ENCODE results near the gene STXBP6.
A peak's percentile ranks its signal among the peaks of the same experiment; 100 is the strongest.

Gene STXBP6

DNA sequence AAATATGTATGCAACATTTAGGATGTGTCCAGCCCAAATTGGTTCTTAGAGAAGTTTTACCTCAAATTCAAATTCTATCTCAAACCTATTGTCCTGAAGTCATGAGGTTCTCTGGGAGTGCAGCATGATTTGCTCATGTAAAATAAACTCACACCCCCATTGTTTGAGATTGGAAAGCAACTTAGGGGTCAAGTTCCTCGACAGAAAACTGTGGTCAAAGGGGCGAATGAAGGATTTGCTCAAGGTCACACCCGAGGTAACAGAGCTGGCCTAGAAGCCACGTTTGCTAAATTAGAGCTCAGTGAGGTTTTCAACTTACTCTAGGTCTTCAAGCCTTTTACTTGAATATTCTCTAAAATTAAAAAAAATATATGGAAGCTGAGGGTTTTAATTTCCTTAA is 218.3 kb downstream of the STXBP6 start:
- DNase-seq (ENCODE audit: low read depth): no peak

DNA sequence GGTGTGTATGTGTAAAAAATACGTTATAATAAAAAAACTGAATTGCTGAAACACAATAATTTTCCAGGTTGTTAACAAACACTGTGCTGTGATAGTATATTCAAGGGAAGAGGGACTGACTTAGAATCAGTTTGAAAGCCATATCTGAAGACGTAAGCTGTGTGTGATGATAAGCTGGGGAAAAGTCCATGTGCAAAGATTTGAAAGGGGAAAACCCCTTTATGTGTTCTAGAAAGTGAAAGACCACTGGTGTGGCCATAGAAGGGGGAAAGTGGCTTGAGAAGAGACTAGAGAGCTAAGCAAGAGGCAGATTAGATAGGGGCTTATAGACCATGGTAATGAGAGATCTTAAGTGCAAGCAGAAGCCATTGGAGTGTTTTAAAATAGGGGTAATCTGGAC is 220.1 kb downstream of the STXBP6 start:
- no peak for DNase-seq (ENCODE audit: low read depth)

GRCh38 chr14:24828486-24828885 is 221.5 kb downstream of the STXBP6 start:
- no peak for DNase-seq (ENCODE audit: low read depth)

DNA sequence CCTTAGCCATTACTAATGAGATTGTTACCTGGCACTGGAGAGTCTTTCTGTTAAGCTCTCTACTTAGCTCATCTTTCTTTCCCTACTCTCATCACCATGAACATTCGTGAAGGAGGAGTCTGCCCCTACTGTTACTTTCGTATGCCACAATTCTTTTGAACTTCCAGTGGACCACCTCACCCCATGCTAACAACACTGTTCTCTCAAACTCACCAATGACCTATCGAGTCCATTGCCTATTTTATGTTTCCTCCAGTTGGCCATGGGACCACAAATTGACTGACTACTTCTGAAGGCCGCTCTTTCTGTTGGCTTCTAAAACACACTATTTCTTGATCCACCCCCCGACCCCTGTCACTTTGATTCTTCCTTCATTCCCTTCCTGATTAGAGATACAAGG is 223.6 kb downstream of the STXBP6 start:
- DNase-seq (ENCODE audit: low read depth): no peak

DNA sequence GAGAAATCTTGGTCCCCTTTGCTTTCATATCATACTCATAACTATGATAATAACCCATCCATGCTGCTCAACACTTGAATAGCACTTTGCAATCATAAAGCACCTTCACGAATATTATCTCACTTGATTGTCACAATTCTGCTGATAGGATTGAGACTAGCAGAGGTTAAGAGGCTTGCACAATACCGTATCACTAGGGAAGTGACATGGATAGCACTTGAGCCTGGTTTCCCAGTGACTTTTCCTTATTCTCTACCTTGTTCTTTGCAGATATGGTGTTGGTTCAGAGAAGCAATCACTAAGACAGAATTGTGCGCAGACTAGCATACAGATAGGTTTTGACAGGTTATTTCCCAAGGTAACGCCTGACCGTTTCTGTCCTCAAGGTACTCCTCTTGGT is 229.3 kb downstream of the STXBP6 start:
- DNase-seq (ENCODE audit: low read depth): no peak

DNA sequence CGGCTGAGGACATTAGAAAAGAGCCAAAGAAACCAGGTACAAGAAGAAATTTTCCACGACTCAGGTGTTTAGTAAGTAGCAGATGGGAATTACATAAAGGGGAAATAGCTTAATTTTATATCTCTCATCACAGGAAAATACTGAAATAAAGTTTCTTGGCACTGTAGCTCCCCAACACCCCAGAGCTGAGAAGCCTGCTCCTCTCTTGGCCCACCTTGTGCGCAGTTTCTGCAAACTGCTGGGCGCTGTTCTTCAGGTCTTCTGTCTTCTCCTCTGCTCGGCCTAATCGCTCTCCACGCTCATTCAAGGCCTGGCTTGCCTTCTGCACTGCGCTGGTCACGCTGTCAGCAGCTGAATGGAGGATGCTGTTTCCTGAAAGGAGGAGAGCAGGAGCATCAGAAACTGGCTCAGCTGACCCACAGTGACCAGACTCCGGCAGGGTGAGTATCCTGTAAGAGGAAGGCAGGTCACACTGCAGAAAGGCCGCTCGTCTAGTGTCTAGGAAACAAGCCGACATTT is 231.1 kb downstream of the STXBP6 start:
- DNase-seq (ENCODE audit: low read depth): no peak

DNA sequence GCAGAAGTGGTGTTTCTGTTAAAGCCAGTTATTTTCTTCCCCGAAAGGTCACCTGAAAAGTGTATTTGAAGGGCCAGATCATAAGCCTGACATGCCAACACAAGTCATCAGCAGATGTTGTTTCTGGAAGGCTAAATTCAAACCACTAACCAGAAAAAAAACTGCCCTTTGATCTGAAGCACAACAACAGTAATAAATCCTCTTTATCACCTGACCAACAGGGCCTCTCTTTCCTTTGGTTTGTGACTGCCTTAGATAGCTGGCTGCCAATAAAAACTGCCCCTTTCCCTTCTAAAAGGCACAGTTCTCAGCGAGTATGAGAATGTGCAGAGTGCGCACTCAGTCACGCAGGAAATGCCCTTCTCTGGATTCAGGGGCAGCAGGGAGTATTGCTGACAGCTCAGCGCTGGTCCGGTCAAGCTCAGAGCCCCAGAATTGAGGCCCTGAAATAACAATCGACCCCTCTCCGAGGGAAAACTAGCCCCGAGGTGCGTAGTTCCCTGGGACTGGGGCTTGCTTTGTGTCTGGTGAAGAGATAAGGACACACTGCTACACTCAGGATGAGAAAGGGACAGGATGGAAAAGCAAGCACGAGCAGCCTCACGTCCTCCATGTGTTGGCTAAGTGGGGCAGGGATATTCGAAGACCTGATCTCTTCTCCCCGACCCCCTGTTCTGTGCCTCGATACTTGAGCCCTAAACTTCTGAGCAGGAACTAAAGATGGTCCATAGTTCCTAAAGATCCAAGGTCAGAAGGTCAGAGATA is 231.7 kb downstream of the STXBP6 start:
- no peak for DNase-seq (ENCODE audit: low read depth)

DNA sequence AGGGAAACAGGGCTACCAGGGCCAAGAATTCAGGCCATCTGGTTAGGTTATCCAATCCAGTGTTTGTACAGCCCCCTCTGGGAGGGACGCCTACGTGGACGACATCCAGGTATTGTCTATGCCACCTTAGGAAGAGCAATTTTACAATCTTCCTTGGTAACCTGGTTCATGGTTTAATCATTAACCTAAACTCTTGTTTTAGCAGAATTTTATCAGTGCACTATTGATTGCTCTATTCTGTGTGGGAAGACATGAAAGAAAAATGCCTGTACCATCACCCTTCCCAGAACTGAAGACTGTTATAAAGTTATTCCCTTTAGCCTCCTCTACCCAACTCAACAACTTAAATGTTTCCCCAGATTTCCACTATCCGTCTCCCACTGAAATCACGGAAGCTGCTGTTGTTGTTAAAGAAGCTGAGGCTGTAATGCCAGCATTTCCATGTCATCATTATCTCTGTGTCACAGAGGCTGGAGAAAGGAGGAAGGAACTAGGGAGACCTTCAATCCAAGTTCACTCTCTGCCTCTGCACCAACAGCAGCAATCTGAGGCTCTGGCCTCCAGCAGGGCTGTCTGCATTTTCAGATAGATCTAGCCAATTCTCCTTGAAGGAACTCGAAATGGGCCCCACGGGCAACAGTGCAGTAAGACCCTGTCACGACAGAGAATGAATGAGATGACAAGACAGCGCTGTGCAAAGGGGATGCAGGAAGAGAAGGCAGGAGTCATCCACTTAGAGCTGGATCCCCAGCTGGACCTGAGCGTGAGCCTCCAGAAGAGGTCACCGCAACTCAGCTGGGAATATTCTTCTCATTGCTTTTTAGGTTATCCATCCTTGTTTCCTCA is 232.5 kb downstream of the STXBP6 start:
- DNase-seq (ENCODE audit: low read depth): peak; percentile 41

- no peak for DNase-seq (ENCODE audit: low read depth)
Measured at GRCh38 chr14:24816929-24817211, 233.1 kb downstream of the STXBP6 start.

DNA sequence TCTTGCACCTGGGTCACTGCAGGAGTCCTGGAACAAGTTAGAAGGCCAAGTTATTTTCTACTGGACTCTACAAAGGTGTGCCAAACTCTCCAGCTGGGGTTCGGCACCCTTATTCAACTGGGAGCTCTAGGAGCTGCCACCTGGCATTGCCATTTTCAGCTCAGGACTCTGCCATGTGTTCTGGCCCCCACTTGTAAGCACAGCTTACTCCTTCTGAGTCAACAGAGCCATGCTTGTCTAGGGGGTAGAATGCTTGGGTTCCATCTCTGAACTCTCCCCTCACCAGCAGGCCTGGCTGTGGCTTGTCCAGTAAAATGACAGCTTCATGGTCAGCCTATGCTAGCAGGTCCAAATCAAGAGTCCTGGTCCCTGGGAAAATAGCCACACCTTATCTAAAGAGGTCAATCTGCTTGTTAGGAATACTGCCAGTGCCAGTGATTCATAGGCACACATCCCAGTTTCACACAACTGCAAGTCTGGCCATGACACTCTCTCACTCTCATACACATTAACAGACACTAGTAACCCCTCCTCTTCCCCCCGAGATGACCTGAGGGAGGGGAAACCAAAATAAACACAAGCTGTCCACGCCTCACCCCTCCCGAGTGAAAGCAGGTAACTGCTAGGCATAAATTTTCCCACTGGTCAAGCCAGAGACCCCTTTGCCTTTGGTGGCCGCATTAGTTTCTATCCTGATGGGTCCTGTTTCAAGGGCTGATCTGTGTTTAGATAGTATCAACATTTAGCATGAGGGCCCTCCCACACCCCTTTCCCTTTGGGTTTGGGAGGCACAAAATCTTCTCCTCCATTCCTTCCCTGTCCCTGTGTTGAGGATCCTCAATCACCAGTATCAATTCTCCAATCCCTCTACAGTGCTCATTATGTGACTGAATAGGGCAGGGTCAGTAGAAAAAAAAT is 233.7 kb downstream of the STXBP6 start:
- DNase-seq (ENCODE audit: low read depth): peak; percentile 17

DNA sequence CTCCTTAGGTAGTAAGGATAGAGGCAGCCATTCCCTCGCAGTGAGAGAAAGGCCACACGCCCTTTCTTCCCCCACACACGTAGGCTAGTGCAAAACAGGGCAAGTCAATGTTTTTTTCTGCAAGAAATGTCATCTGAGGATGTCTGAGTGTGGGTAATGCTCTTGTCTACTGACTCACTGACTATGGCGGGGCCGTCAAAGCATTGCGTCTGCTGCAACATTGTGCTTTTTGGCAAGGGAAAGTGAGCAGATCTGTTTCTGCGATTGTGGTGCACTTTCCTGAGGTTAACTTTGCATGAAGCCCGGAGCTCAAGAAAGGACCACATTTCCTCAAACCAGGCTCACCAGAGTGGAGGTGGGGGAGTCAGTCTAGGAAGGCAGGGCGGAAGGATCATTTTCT is 234.4 kb downstream of the STXBP6 start:
- DNase-seq (ENCODE audit: low read depth): no peak

- no peak for DNase-seq (ENCODE audit: low read depth)
Measured at GRCh38 chr14:24814944-24815343, 235.0 kb downstream of the STXBP6 start.

DNA sequence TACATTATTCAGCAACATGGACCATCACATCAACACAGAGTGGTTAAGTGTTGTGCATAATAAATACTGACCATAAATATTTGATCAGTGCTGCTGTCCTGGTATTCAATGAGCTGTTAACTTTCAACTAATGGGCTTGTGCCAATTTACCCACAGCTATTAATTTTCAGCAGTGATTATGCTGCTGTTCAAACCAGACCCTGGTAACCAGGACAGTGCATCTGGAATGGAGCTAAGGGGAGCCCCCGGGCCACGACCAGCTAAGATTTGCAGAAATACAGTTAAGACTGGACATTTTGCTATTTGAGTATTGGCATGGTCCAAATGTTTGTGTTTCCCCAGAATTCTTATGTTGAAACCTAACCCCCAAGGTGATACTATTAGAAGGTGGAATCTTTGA is 235.6 kb downstream of the STXBP6 start:
- DNase-seq (ENCODE audit: low read depth): no peak

DNA sequence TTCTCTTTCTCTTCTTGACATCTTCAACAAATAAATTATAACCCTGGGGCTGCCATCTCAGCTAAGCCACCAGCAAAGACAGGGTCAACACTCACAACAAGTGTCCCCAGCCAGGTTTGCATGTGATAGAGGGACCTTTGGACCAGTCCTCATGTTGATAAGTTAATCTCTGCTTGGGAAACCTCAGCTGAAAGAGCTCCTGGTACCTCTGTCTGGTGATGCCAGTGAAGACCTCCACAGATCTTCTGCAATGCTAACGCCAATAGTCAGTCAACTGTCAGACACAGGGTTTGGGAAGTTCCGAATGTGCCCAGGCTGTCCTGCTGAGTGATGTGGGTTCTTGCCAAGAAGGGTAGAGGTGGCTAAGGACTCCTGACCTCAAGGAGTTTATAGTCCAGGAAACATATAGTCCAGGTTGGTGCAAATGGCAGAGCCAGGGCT is 236.1 kb downstream of the STXBP6 start:
- DNase-seq (ENCODE audit: low read depth): no peak

GRCh38 chr14:24813089-24813815 is 236.7 kb downstream of the STXBP6 start:
- no peak for DNase-seq (ENCODE audit: low read depth)

GRCh38 chr14:24809135-24809534 is 240.8 kb downstream of the STXBP6 start:
- DNase-seq (ENCODE audit: low read depth): no peak

GRCh38 chr14:24808412-24808811 is 241.5 kb downstream of the STXBP6 start:
- DNase-seq (ENCODE audit: low read depth): no peak

DNA sequence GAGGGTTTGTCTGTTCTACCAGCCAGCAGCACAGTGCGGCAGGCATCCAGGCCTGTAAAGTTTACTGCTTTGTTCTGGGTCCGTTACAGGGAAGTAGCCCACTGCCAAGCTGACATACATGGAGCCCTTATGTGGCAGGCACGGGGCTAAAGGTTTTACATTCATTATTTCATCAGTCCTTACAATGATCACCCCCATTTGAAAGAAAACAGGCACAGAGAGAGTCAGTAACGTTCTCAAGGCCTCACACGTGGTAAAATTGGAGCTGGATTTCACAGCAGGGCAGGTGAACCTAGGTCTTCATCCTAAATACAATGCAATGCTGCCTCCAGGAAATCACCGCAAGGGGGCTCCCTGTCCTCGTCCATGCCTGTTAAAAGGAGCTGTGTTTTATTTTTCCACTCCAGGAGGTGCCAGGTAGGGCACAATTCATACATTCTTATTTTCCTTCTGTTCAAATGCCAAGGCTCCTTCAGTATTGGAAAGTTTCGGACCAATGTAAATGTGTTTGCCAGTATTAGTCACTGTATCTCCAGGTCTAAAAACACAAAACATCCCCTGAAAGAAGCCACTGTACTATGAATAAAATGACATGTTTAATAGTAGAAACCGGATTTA is 243.8 kb downstream of the STXBP6 start:
- peak; percentile 41 for DNase-seq (ENCODE audit: low read depth)

DNA sequence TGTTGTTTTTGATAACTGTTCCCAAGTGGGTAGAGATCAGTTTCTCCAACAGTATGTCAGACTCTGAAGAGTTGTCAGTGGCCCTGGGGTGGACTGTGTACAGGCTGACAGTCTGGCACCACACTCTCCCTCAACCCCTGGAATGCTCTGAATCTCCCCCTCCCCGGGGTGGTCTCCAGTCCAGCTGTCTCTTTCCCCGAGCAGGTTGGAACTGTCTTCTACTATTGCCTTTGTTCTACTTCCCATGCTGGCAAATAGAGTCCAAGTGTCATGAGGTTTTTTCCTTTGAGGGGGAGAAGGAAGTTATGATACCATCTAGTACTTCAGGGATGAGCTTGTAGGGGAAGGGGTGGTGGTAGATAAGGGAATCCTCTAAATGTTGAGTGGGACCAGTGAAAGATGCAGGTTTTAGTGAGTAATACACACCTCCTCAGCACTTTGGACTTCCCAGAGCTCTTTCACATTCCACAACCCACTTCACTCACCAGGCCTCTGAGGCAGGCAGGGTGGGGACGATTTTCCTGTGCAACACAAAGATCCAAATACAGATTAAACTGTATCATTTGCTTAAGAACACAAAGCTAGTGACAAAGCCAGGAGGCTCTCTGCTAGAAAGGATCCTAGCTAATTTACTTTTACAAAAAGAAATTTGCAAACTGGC is 245.3 kb downstream of the STXBP6 start:
- DNase-seq (ENCODE audit: low read depth): no peak

- no peak for DNase-seq (ENCODE audit: low read depth)
Measured at GRCh38 chr14:24803933-24804494, 245.9 kb downstream of the STXBP6 start.

Data from iris pigment epithelial cell (primary cell).